ENCODE measurements around the gene ARID1A.

DNA sequence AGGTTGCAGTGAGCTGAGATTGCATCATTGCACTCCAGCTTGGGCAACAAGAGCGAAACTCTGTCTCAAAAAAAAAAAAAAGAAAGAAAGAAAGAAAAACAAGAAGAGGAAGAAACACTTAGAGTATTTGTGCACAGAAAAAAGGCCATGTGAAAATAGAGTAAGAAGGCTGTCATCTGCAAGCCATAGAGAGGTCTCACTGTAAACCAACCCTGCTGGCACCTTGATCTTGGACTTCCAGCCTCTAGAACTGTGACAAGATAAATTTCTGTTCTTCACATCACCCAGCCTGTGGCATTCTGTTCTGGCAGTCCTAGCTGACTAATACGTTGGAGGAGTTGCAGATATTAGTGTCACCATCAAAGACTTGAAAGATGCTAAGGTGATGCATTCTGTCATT, 118.6 kb downstream of the ARID1A start:
- TF ChIP-seq, protein P1, sequence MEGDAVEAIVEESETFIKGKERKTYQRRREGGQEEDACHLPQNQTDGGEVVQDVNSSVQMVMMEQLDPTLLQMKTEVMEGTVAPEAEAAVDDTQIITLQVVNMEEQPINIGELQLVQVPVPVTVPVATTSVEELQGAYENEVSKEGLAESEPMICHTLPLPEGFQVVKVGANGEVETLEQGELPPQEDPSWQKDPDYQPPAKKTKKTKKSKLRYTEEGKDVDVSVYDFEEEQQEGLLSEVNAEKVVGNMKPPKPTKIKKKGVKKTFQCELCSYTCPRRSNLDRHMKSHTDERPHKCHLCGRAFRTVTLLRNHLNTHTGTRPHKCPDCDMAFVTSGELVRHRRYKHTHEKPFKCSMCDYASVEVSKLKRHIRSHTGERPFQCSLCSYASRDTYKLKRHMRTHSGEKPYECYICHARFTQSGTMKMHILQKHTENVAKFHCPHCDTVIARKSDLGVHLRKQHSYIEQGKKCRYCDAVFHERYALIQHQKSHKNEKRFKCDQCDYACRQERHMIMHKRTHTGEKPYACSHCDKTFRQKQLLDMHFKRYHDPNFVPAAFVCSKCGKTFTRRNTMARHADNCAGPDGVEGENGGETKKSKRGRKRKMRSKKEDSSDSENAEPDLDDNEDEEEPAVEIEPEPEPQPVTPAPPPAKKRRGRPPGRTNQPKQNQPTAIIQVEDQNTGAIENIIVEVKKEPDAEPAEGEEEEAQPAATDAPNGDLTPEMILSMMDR (IDR thresholded peaks at IDR 0.05; ENCODE audit: low read length) = no peak
- no peak for TF ChIP-seq EZH2 (IDR thresholded peaks at IDR 0.05; ENCODE audit: borderline replicate concordance, low read length)

All from OCI-LY1 (cell line).